Testis (tissue), 2 donors: Measurements from ENCODE around the gene SEC14L3.

ENCODE experiments used
- POLR2A ChIP-seq: fragments of 450-650 bp; IDR thresholded peaks from one replicate; pipeline ENCODE4 v1.6.1; 2017; ENCODE audit warnings: antibody characterized with exemption, mild to moderate bottlenecking, moderate library complexity
- TF ChIP-seq, protein P1 (sequence below), 3 experiments: fragments of 450-650 bp in 2 of 3; fragments of 200-600 bp in 1 of 3; sonication (generic) in 1 of 3; IDR thresholded peaks; one replicate each; pipeline ENCODE4 v1.5.1; 2016 to 2019; ENCODE audit warnings: antibody characterized with exemption in 3 of 3, mild to moderate bottlenecking in 2 of 3, moderate library complexity in 1 of 3

DNA sequence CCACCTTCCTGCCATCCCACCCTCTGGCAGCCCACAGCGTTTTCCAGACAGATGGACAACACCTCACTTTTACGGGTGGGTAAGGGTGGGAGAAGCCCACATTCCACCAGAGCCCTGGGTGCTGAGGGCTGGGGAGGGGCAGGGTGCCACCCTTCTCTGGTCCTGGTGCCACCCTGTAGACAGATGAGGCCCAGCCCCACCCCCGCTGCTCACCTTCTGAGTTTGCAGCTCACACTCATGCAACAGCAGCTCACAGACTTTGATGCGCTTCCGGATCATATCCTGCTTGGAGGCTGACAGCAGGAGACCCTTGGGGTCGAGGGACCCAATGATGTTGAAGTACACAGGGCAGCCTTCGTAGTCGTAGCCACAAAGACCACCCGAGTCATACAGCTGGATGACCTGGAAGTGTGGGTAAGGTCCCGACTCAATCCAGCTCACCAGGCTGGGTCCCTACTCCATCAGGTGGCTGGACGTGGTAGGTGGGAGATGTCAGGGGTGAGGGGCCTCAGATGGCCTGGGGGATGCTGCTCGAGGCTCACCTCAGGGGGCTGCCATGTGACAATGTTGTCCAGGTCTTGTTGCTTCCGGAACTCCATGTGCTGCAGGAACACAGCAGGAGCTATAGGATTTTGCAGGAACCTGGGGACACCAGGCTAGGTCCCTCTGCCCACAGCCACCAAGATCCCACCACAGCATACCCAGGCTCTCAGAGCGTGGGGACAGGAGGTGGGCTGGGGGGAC is 23.4 kb upstream of the SEC14L3 start:
- TF ChIP-seq, protein P1, sequence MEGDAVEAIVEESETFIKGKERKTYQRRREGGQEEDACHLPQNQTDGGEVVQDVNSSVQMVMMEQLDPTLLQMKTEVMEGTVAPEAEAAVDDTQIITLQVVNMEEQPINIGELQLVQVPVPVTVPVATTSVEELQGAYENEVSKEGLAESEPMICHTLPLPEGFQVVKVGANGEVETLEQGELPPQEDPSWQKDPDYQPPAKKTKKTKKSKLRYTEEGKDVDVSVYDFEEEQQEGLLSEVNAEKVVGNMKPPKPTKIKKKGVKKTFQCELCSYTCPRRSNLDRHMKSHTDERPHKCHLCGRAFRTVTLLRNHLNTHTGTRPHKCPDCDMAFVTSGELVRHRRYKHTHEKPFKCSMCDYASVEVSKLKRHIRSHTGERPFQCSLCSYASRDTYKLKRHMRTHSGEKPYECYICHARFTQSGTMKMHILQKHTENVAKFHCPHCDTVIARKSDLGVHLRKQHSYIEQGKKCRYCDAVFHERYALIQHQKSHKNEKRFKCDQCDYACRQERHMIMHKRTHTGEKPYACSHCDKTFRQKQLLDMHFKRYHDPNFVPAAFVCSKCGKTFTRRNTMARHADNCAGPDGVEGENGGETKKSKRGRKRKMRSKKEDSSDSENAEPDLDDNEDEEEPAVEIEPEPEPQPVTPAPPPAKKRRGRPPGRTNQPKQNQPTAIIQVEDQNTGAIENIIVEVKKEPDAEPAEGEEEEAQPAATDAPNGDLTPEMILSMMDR (IDR thresholded peaks at IDR 0.05): no peak
- no peak for TF ChIP-seq POLR2A
